Mesothelial cell of epicardium (in vitro differentiated cells): ENCODE measurements around the gene JAGN1. TPM values are rescaled to one million over a fixed set of nuclear protein-coding genes. Genes with fewer than 3 reads are reported as not detected.
"Not testable (repeated sequence)": the region's sequence is repeated elsewhere in the genome, so short reads cannot be mapped to it uniquely, and the experiment has no call there.

ENCODE experiments used
- DNase-seq, 2 experiments: peaks; one replicate each; pipeline ENCODE4 v3.0.0; 2021; ENCODE audit warnings: low spot score in 2 of 2; ENCODE audit not compliant: unreplicated experiment in 2 of 2
- H3K27ac Mint-ChIP-seq: 2 replicates; pipeline ENCODE4 v1.8.0; 2021; ENCODE audit warnings: mixed read lengths
- H3K27me3 Mint-ChIP-seq: 2 replicates; pipeline ENCODE4 v1.8.0; 2021; ENCODE audit warnings: low read depth, mixed read lengths
- H3K36me3 Mint-ChIP-seq: 2 replicates; pipeline ENCODE4 v1.8.0; 2021; ENCODE audit warnings: mixed read lengths
- H3K4me1 Mint-ChIP-seq: 2 replicates; pipeline ENCODE4 v1.8.0; 2021; ENCODE audit warnings: mixed read lengths
- H3K4me3 Mint-ChIP-seq: 2 replicates; pipeline ENCODE4 v1.8.0; 2021; ENCODE audit warnings: mild to moderate bottlenecking, moderate library complexity, mixed read lengths
- H3K9me3 Mint-ChIP-seq: 2 replicates; pipeline ENCODE4 v1.8.0; 2021; ENCODE audit warnings: mixed read lengths
- CTCF ChIP-seq: fragments of 200-600 bp; sonication (generic); IDR thresholded peaks from one replicate; pipeline ENCODE4 v1.5.0; 2021; ENCODE audit warnings: antibody characterized with exemption; ENCODE audit not compliant: unreplicated experiment
- total RNA-seq: library from RNA; stranded (reverse); gene quantifications from 3 replicates; pipeline ENCODE4 v1.2.1, GENCODE V29; 2021

The JAGN1 gene
- total RNA-seq, 1 donor from 2014 or later: 32.1 TPM

- no peak for DNase-seq
- no peaks in the 10 kb centered on the region for H3K9me3 Mint-ChIP-seq
- TF ChIP-seq CTCF: no peak
Measured at GRCh38 chr3:9866639-9867038, 23.8 kb upstream of the JAGN1 start.

GRCh38 chr3:9867106-9867505, 23.3 kb upstream of the JAGN1 start:
- no peaks in the 10 kb centered on the region for H3K9me3 Mint-ChIP-seq
- no peak overlapping the region for H3K27ac Mint-ChIP-seq
- no peaks in the 10 kb centered on the region for H3K36me3 Mint-ChIP-seq
- H3K4me3 Mint-ChIP-seq: no peak overlapping the region
- no peak for TF ChIP-seq CTCF
- peaks cover 17% of the 10 kb centered on the region for H3K4me1 Mint-ChIP-seq
- no peak for DNase-seq
- no peaks in the 10 kb centered on the region for H3K27me3 Mint-ChIP-seq

More at GRCh38 chr3:9866639-9867038, 23.8 kb upstream of the JAGN1 start:
- H3K27me3 Mint-ChIP-seq: no peaks in the 10 kb centered on the region
- H3K4me1 Mint-ChIP-seq: peaks cover 17% of the 10 kb centered on the region
- H3K27ac Mint-ChIP-seq: peak overlapping the region; percentile 18
- no peak overlapping the region for H3K4me3 Mint-ChIP-seq
- no peaks in the 10 kb centered on the region for H3K36me3 Mint-ChIP-seq

- no peaks in the 10 kb centered on the region for H3K9me3 Mint-ChIP-seq
- TF ChIP-seq CTCF: no peak
- no peak overlapping the region for H3K4me3 Mint-ChIP-seq
- peaks cover 7% of the 10 kb centered on the region for H3K4me1 Mint-ChIP-seq
- no peak overlapping the region for H3K27ac Mint-ChIP-seq
- H3K27me3 Mint-ChIP-seq: no peaks in the 10 kb centered on the region
- DNase-seq: no peak
- H3K36me3 Mint-ChIP-seq: no peaks in the 10 kb centered on the region
Measured at GRCh38 chr3:9869955-9870354, 20.5 kb upstream of the JAGN1 start.

GRCh38 chr3:9870978-9871377, 19.4 kb upstream of the JAGN1 start:
- no peak for DNase-seq
- no peak overlapping the region for H3K4me3 Mint-ChIP-seq
- peaks cover 7% of the 10 kb centered on the region for H3K4me1 Mint-ChIP-seq
- no peak overlapping the region for H3K27ac Mint-ChIP-seq
- H3K27me3 Mint-ChIP-seq: no peaks in the 10 kb centered on the region
- no peaks in the 10 kb centered on the region for H3K9me3 Mint-ChIP-seq
- no peak for TF ChIP-seq CTCF
- H3K36me3 Mint-ChIP-seq: no peaks in the 10 kb centered on the region

- H3K36me3 Mint-ChIP-seq, DNase-seq, H3K27ac Mint-ChIP-seq, H3K4me3 Mint-ChIP-seq, H3K4me1 Mint-ChIP-seq, H3K27me3 Mint-ChIP-seq, H3K9me3 Mint-ChIP-seq: not testable (repeated sequence)
Measured at GRCh38 chr3:9872067-9872466, 18.3 kb upstream of the JAGN1 start.

- no peaks in the 10 kb centered on the region for H3K36me3 Mint-ChIP-seq
- H3K27ac Mint-ChIP-seq: no peak overlapping the region
- DNase-seq: no peak
Measured at GRCh38 chr3:9875448-9875847, 15.0 kb upstream of the JAGN1 start.

GRCh38 chr3:9876255-9876654, 14.2 kb upstream of the JAGN1 start:
- H3K27me3 Mint-ChIP-seq, H3K4me3 Mint-ChIP-seq, H3K4me1 Mint-ChIP-seq, DNase-seq, H3K36me3 Mint-ChIP-seq, H3K9me3 Mint-ChIP-seq, H3K27ac Mint-ChIP-seq: not testable (repeated sequence)

More at GRCh38 chr3:9875448-9875847, 15.0 kb upstream of the JAGN1 start:
- H3K4me3 Mint-ChIP-seq: no peak overlapping the region
- H3K4me1 Mint-ChIP-seq: peaks cover 5% of the 10 kb centered on the region
- H3K9me3 Mint-ChIP-seq: no peaks in the 10 kb centered on the region
- TF ChIP-seq CTCF: no peak
- H3K27me3 Mint-ChIP-seq: no peaks in the 10 kb centered on the region
